T-helper 17 cell (primary cell): ENCODE measurements around the gene TANC1. TPM values are rescaled to one million over a fixed set of nuclear protein-coding genes. Genes with fewer than 3 reads are reported as not detected.

Source experiments
- ATAC-seq: fragments of 150-1000 bp; cut with Tn5 transposase; 2 replicates; pipeline ENCODE4 v1.10.0; 2021; ENCODE audit warnings: mild to moderate bottlenecking, moderate library complexity
- DNase-seq, 3 donors: peaks; one replicate each; pipeline versions ENCODE4 v3.0.0 to v3.0.0-alpha.2; 2020 to 2021
- H3K9me3 ChIP-seq: one replicate; pipeline ENCODE4 v1.7.0; 2013; ENCODE audit warnings: low read length, mild to moderate bottlenecking; ENCODE audit not compliant: control insufficient read depth, poor library complexity, severe bottlenecking
- H3K27ac Mint-ChIP-seq: one replicate; pipeline ENCODE4 v1.8.0; 2022; ENCODE audit warnings: mild to moderate bottlenecking, moderate library complexity, mixed read lengths
- H3K27me3 Mint-ChIP-seq: one replicate; pipeline ENCODE4 v1.8.0; 2022; ENCODE audit warnings: mixed read lengths
- H3K36me3 Mint-ChIP-seq: one replicate; pipeline ENCODE4 v1.8.0; 2022; ENCODE audit warnings: low read depth, mixed read lengths
- H3K4me1 Mint-ChIP-seq: one replicate; pipeline ENCODE4 v1.8.0; 2022; ENCODE audit warnings: mild to moderate bottlenecking, mixed read lengths
- H3K4me3 Mint-ChIP-seq: one replicate; pipeline ENCODE4 v1.8.0; 2022; ENCODE audit warnings: mild to moderate bottlenecking, moderate library complexity, mixed read lengths
- total RNA-seq, 4 donors: library from RNA in 2 of 4; stranded (reverse) in 2 of 4; gene quantifications; one replicate each; pipeline ENCODE4 v1.2.3 and lab custom pipeline; 2022 to 2026

TANC1 gene
- total RNA-seq, 2 donors from 2014 or later = 1.4 to 2.6 TPM

DNA sequence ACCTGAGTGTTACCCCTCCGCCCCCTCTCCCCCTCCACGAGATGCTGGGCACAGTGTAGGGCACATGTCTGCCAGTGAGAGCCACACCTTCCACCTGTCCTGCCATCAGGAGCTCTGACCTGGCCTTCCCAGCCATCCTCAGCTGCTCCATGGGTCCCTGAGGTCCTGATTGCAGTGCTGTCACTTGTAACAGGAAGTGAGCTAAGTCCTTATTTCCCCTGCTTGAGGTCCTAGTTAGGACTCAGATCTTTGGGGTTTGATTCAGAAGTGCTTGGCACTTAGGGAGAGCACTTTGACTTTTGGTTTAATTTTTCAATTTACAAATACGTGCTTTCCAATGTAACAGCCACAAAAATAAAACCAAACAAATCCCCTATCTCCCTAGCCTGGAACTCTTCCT is 192.5 kb downstream of the TANC1 start:
- DNase-seq = no peak
- Mint-ChIP-seq H3K4me1 (peaks cover 7% of the 10 kb centered on the region), H3K27ac (no peak overlapping the region), H3K4me3 (no peak overlapping the region), H3K27me3 (peaks cover 9% of the 10 kb centered on the region), H3K36me3 (peaks cover 2% of the 10 kb centered on the region)
- no peak for ATAC-seq
- no peaks in the 10 kb centered on the region for H3K9me3 ChIP-seq

DNA sequence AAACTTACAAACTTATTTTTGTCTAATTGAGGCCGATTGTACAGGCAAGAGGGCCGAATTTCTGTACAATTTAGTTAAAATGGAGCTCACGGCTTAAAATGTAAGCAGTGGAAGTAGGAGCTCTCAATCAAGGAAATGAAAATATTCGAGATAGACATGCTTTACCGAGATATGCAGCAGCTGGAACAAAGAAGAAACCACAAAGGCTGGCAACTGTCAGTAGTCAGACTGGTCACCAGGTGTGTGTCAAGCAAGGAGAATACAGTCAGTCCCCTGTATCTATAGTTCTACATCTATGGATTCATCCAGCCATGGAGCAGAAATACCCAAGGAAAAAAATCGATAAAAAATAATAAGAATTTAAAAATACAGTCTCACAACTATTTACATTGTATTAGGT is 195.5 kb downstream of the TANC1 start:
- Mint-ChIP-seq H3K27ac (no peak overlapping the region), H3K27me3 (no peaks in the 10 kb centered on the region), H3K4me1 (peaks cover 4% of the 10 kb centered on the region), H3K36me3 (no peaks in the 10 kb centered on the region), H3K4me3 (no peak overlapping the region)
- ATAC-seq (no peak), DNase-seq (no peak)
- no peaks in the 10 kb centered on the region for H3K9me3 ChIP-seq

GRCh38 chr2:159164457-159164911 is 196.0 kb downstream of the TANC1 start:
- DNase-seq = no peak
- no peak overlapping the region for H3K4me3 Mint-ChIP-seq
- H3K27ac Mint-ChIP-seq = no peak overlapping the region
- no peaks in the 10 kb centered on the region for H3K36me3 Mint-ChIP-seq
- H3K4me1 Mint-ChIP-seq = peaks cover 4% of the 10 kb centered on the region
- H3K9me3 ChIP-seq = no peaks in the 10 kb centered on the region
- no peaks in the 10 kb centered on the region for H3K27me3 Mint-ChIP-seq
- ATAC-seq = no peak

DNA sequence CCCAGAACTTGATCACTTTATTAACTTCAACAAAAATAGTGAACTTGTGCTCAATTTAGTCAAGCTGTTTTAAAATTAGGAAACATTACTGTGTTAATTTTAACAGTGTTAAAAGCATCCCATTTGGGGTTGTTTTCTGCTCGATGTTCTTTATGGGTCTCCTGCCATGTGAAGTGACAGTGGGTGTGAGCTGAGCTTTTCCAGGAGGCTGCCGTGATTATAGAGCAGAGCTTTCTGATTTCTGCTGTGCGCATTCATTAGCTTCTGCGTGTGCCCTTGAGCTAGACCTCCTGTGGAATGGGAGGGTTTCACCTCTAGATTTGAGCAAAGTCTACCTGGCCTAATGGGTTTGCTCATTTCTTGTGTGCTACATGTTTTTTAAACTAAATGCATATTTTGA is 196.6 kb downstream of the TANC1 start:
- H3K9me3 ChIP-seq = no peaks in the 10 kb centered on the region
- H3K4me3 Mint-ChIP-seq = no peak overlapping the region
- H3K36me3 Mint-ChIP-seq = no peaks in the 10 kb centered on the region
- H3K4me1 Mint-ChIP-seq = peaks cover 4% of the 10 kb centered on the region
- no peak for DNase-seq
- no peak for ATAC-seq
- H3K27ac Mint-ChIP-seq = no peak overlapping the region
- no peaks in the 10 kb centered on the region for H3K27me3 Mint-ChIP-seq

DNA sequence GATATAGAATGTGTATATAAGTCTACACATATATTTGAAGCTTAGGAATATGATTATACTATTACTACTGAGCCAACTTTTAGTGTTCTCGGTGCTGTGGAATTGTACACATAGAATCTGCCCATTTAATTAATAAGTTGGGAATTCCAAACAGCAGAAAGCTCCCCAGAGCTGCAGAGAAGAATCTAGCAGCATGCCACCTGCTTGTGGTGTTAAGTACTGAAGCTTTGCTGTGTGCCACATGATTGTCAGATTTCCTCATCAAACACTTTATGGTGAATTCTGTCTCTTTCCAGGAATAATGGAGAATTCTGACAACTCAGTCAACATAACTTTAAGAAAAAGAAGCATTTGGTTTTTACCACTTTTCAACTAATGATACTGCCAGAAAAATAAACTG is 200.3 kb downstream of the TANC1 start:
- no peak overlapping the region for H3K4me3 Mint-ChIP-seq
- ATAC-seq (no peak), DNase-seq (no peak)
- no peaks in the 10 kb centered on the region for H3K36me3 Mint-ChIP-seq
- no peaks in the 10 kb centered on the region for H3K9me3 ChIP-seq
- no peak overlapping the region for H3K27ac Mint-ChIP-seq
- no peaks in the 10 kb centered on the region for H3K27me3 Mint-ChIP-seq
- H3K4me1 Mint-ChIP-seq = peaks cover 2% of the 10 kb centered on the region

- peaks cover 3% of the 10 kb centered on the region for H3K4me1 Mint-ChIP-seq
- ATAC-seq (no peak), DNase-seq (no peak)
- H3K36me3 Mint-ChIP-seq = peaks cover 2% of the 10 kb centered on the region
- no peak overlapping the region for H3K27ac Mint-ChIP-seq
- H3K27me3 Mint-ChIP-seq = no peaks in the 10 kb centered on the region
- H3K9me3 ChIP-seq = no peaks in the 10 kb centered on the region
- no peak overlapping the region for H3K4me3 Mint-ChIP-seq
These were observed 200.7 kb downstream of the TANC1 start for GRCh38 chr2:159169187-159169586.

GRCh38 chr2:159172403-159172802 is 204.0 kb downstream of the TANC1 start:
- Mint-ChIP-seq H3K4me1 (peaks cover 3% of the 10 kb centered on the region), H3K27ac (no peak overlapping the region), H3K36me3 (peaks cover 3% of the 10 kb centered on the region), H3K4me3 (no peak overlapping the region), H3K27me3 (no peaks in the 10 kb centered on the region)
- ATAC-seq (no peak), DNase-seq (no peak)
- no peaks in the 10 kb centered on the region for H3K9me3 ChIP-seq

GRCh38 chr2:159174759-159175158 is 206.3 kb downstream of the TANC1 start:
- no peaks in the 10 kb centered on the region for H3K9me3 ChIP-seq
- no peak for ATAC-seq
- Mint-ChIP-seq H3K27ac (no peak overlapping the region), H3K4me3 (no peak overlapping the region), H3K4me1 (peaks cover 3% of the 10 kb centered on the region), H3K36me3 (peaks cover 3% of the 10 kb centered on the region), H3K27me3 (no peaks in the 10 kb centered on the region)
- DNase-seq = no peak

DNA sequence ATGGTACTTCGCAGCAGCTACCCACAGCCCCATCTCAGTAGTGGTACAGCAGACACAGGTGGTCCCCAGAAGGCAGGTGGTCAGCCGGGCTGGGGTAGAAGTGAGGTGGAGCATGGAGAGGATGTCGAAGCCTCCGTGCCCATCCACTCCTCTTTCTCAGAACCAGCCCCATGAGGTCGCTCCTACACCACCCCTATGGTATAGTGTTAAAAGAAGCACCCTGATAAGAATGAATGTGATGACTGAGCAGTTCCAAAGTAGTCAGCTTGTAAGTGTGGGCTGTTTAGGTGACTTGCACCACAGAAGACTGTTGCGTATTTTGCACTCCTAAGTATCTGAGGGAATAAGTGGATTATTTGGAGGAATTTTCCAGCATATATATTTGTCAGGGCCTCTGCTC is 206.7 kb downstream of the TANC1 start:
- no peak overlapping the region for H3K27ac Mint-ChIP-seq
- no peaks in the 10 kb centered on the region for H3K9me3 ChIP-seq
- peaks cover 3% of the 10 kb centered on the region for H3K36me3 Mint-ChIP-seq
- DNase-seq (no peak), ATAC-seq (no peak)
- no peak overlapping the region for H3K4me3 Mint-ChIP-seq
- H3K4me1 Mint-ChIP-seq = peaks cover 3% of the 10 kb centered on the region
- peaks cover under 1% of the 10 kb centered on the region for H3K27me3 Mint-ChIP-seq

- H3K9me3 ChIP-seq = no peaks in the 10 kb centered on the region
- no peak for DNase-seq
- H3K27ac Mint-ChIP-seq = no peak overlapping the region
- H3K27me3 Mint-ChIP-seq = peaks cover 5% of the 10 kb centered on the region
- no peak for ATAC-seq
- peaks cover 3% of the 10 kb centered on the region for H3K36me3 Mint-ChIP-seq
- H3K4me1 Mint-ChIP-seq = peaks cover 3% of the 10 kb centered on the region
- H3K4me3 Mint-ChIP-seq = no peak overlapping the region
These were observed 207.5 kb downstream of the TANC1 start for GRCh38 chr2:159175927-159176326.

DNA sequence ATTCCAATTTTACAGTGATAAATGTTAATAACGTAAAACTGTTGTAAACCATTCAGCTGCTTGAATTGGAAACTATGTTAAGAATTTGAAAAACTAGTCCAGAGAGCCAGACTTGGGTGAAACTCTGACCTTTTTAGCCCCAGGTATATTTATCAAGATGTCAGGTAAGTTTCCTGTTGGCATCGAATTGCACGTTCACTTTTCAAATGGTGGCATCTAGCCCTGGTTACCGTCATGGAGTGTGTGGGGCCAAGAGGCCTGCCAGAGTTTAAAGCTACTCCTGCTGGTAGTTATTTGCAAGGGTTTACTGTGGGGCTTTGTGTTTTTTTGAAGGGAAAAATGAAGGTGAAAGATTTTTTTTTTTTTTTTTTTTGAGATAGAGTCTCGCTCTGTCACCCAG is 208.1 kb downstream of the TANC1 start:
- H3K36me3 Mint-ChIP-seq = peaks cover 3% of the 10 kb centered on the region

GRCh38 chr2:159177357-159177756 is 208.9 kb downstream of the TANC1 start:
- peaks cover 5% of the 10 kb centered on the region for H3K27me3 Mint-ChIP-seq
- ATAC-seq = no peak

More for the DNA sequence above, 208.1 kb downstream of the TANC1 start:
- ATAC-seq (no peak), DNase-seq (no peak)
- Mint-ChIP-seq H3K27me3 (peaks cover 5% of the 10 kb centered on the region), H3K4me3 (no peak overlapping the region), H3K27ac (no peak overlapping the region), H3K4me1 (peaks cover 3% of the 10 kb centered on the region)
- H3K9me3 ChIP-seq = no peaks in the 10 kb centered on the region

DNA sequence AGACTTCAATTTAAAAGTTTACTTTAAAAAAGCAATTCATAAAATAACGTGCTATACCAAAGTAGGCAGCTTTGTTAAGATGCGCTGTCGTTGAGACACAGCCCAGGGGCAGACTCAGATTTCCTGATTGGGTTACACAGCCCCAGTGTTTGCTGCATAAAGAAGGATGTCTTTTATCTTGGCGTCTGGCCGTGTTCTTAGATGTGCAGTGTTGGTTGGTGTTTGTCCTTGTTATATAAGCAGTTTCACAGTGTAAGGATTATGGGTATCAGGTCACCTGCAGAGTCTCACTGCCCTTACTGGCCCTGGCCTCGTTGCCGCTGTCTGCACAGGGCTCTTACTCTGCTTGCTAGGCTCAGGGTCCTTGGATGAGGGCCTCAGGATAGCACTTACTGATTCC is 209.5 kb downstream of the TANC1 start:
- H3K9me3 ChIP-seq = no peaks in the 10 kb centered on the region
- H3K4me3 Mint-ChIP-seq = no peak overlapping the region
- ATAC-seq (no peak), DNase-seq (no peak)
- peaks cover 3% of the 10 kb centered on the region for H3K36me3 Mint-ChIP-seq
- peaks cover 5% of the 10 kb centered on the region for H3K27me3 Mint-ChIP-seq
- H3K27ac Mint-ChIP-seq = no peak overlapping the region
- H3K4me1 Mint-ChIP-seq = peaks cover 3% of the 10 kb centered on the region

More at GRCh38 chr2:159177357-159177756, 208.9 kb downstream of the TANC1 start:
- Mint-ChIP-seq H3K36me3 (peaks cover 3% of the 10 kb centered on the region), H3K4me3 (no peak overlapping the region), H3K27ac (no peak overlapping the region), H3K4me1 (peaks cover 3% of the 10 kb centered on the region)
- DNase-seq = no peak
- no peaks in the 10 kb centered on the region for H3K9me3 ChIP-seq

DNA sequence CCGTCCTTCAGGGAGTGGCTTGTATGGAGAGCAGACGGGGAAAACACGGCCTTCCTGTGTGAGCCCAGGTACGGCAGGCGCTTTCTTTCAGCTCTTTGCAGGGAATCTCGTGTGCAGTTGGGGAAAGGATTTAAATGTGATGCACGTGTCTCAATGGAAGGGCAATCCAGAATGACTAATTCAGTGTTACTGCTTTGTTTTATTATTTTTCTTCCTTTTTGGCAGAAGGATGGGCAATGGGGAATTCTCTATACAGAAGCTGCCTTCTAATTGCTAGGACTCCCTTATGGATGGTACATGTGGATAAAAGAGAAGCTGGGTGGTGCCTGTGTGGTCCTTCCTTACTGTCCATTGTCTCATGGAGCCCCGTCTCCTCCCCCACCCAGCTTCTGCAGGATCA is 210.7 kb downstream of the TANC1 start:
- Mint-ChIP-seq H3K4me3 (no peak overlapping the region), H3K4me1 (no peaks in the 10 kb centered on the region), H3K36me3 (peaks cover 1% of the 10 kb centered on the region), H3K27me3 (peaks cover 5% of the 10 kb centered on the region), H3K27ac (no peak overlapping the region)
- DNase-seq (no peak), ATAC-seq (no peak)
- no peaks in the 10 kb centered on the region for H3K9me3 ChIP-seq
